Endometrial microvascular endothelial cells (primary cell): ENCODE results near the gene NRF1. TPM values are rescaled to one million over a fixed set of nuclear protein-coding genes. Genes with fewer than 3 reads are reported as not detected.
"Not testable (repeated sequence)": the region's sequence is repeated elsewhere in the genome, so short reads cannot be mapped to it uniquely, and the experiment has no call there.

ENCODE experiments used
- in situ Hi-C: cut with HindIII; loops from 2 replicates; pipeline ENCODE4 v1.10.0; 2017; ENCODE audit warnings: low sequenced_read_pairs, low pct_unique_long_range_greater_than_20kb; ENCODE audit errors: inconsistent ontology term
- total RNA-seq: library from RNA; depleted of rRNA; stranded (reverse); fragments of >200 nt; gene quantifications from one replicate; pipeline ENCODE4 v1.2.3, GENCODE V29; 2015; ENCODE audit errors: inconsistent ontology term

Gene NRF1
- total RNA-seq, 1 donor from 2014 or later, result 8.4 TPM

DNA sequence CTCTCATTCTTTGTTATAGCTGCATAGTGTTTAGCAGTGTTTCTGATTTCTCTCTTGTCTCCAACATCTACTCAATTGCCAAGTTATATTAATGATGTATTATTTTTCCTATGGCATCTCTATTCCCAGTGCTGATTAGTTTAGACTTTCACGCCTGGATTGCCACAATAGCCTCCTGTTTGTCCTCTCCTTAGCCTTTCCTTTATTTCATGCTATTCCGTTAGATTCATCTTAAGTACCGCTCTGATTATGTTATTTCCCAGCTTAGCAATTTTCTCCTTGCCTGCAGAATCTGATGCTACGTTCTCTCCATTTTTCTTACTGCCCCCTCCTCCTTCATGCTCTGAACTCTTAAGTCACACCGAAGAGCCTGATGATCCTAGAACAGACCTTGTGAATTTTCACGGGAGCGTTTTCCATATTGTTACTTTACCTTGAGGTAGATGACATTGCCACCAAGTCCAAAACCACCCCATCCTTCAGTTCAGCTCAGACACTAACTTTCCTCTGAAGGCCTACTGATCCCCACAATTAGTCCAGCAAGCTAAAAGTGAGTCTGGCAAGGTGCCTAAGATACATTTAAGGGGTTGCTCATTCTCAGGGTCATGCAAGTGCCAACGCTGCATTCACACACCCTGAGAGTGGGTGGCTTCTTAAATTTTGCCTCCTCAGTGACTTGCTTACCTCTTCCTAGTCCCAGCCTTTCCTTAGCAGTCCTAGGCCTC lies 6.6 kb upstream of the NRF1 start:
- in situ Hi-C loops, result no loop called here

DNA sequence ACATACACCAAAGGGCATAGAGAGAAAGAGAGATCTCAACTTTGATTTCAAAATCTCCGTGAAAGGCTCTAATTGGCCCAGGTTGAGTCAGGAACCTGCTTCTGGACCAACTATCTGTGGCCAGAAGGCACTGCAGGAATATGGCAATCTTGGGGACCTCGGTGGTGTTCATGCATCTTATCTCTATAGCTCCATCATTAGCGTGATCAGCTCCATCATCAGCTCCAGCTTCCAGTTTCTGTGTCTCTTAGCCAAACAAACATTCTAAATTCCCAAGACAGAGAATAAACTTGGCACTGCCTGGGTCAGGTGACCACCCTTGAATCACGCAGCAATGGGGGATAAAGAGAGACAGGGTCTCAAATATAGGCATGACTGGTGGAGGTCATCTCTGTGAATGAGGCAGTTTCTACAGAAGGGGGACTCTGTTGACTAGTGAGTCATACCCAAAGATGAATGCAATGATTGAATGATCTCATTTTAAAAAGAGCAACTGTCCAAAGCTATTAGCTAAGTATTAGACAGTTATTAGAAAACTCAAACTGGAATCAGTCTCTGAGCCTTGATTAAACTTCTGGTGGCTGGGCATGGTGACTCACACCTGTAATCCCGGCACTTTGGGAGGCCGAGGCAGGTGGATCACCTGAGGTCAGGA lies 5.4 kb upstream of the NRF1 start:
- in situ Hi-C loops, result no loop called here

GRCh38 chr7:129606803-129607202 lies 4.7 kb upstream of the NRF1 start:
- in situ Hi-C loops, result no loop called here

DNA sequence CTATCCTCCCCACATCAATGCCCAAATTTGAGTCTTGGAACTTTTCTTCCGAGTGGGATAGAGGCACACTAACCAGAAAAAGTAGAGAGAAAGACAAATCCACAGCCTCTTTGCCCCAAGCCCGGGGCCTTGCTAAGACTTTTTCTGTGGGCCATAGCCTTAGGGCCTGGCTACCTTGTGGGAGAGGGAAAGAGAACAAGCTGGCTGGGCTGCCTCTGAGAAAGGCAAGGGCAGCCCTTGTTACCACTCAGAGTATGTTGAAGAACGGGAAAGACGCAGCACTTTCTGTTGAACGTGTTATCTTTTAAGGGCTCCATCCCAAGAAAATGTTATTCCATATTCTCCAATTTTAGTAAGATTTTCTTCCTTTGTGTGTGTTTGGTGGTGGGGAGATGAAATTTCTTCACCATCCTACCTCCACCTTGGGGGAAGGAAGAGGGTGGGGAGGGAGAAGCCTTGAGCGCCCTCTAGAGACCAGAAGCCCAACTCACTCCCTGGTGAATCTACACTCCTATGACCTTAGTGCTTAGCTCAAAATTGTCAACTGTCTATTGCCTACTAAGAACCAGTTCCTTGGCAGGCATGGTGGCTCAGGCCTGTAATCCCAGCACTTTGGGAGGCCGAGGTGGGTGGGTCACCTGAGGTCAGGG lies 3.9 kb upstream of the NRF1 start:
- in situ Hi-C loops, result no loop called here

DNA sequence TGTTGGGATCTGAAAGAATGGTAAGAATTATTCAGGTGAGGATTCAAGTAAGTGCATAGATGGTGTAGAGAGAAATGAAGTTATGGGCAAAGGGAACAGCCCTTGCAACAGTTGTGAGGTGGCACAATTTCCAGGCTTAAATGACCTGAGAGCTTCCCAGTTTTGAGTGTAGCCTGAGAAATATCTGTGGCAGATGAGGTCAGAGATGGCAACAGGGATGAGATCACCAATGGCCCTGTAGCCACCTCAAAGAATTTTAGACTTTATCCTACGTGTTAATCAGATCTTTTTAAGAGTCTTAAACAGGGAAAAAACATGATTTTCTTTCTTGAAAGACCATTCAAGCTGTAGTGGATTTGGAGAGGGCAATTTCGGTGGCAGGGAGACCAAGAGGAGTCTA lies 1.9 kb upstream of the NRF1 start:
- in situ Hi-C loops, result no loop called here

DNA sequence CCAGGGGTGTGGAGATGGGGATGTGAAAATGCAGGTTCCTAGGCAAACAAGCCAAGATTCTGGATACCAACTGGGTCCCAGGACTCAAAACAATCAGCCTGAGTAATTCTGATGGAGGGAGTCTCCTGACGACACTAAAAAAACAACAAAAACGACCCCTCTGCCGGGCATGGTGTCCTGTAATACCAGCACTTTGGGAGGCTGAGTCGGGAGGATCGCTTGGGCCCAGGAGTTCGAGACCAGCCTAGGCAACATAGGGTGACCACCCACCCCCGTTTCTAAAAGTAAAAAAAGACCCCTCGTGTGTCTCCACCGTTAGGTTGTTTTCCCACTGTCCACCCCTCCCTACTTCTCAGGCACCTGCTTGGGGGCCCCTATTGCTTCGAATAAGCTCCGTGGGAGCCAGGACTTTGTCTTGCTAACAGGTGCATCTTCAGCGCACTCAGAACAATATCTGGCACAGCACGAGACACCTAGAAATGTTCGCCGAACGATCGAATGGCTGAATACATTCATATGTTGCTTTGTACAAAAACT lies 743 bp upstream of the NRF1 start:
- in situ Hi-C loops, result no loop called here

GRCh38 chr7:129612112-129613015 lies 844 bp downstream of the NRF1 start:
- in situ Hi-C loops, result no loop called here

DNA sequence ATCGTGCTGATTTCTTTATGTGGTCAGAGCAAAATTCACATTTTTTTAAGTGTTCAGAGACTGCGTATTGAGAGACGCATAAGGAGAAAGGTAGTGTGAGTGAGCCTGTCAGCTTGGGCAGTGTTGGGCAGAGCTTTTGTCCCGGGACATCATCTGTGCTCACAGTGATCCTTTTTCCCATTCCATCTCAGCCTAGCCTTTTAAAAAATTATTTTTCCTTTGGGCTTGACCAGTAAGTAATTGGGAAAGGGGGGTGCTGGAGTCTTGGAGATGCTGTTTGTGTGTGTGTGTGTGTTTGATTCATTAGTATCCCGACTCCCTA lies 1.5 kb downstream of the NRF1 start:
- in situ Hi-C loops, result no loop called here

- in situ Hi-C loops, result no loop called here
Measured at GRCh38 chr7:129615018-129615417, 3.5 kb downstream of the NRF1 start.

DNA sequence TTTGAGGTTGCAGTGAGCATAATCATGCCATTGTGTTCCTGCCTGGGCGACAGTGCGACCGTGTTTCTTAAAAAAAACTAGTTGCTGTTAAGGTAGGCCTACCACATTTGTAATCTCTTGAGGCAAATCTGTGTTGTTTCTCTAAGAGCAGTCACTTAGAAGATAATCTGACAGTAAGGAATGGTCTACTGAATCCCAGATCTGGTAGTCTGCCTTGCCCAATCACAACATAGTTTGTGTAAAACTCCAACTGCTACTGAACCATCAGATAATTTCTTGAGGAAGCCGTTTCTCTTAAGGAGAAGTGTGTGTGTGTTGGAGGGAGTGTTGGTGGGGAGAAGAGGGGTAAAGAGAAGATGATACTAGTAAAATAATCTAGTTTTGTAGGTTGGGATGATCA lies 5.0 kb downstream of the NRF1 start:
- in situ Hi-C loops, result no loop called here

DNA sequence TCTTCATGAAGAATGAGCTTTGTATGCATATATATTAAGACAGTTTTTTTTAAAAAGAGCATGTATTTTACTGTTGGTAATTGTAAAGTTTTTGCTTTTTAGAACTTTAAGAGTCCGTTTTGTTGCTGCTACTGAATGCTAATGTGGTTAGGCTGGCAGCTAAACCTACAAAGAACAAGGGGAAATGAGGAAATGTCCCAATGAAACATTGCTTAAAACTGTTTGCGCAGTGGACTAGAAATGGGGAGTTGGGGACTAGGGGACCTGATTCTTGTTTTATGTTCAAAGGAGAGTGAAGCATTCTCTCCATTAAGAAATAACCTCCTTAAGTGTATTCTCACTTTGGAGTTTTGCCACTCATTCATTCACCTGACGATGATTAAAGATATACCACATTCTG lies 5.7 kb downstream of the NRF1 start:
- in situ Hi-C loops, result no loop called here

- in situ Hi-C loops, result no loop called here
Measured at GRCh38 chr7:129617652-129618051, 6.1 kb downstream of the NRF1 start.

DNA sequence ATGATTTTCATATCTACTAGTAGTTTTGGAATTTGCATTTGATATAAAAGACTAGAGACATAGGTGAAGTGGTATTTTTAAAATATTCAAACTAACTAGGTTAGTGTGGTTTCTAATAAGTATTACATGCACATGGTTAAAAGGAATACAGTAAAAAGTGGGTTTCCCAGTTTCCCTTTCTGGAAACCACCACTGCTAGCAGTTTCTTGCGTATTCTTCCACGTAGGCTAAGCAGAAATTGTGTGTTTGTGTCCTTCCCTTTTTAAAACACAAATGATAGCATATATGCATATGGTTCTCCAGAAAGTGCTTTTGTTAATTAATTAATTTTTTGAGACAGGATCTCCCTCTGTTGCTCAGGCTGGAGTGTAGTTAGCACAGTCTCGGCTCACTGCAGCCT lies 15.4 kb downstream of the NRF1 start:
- in situ Hi-C loops, result no loop called here

- in situ Hi-C loops, result no loop called here
Measured at GRCh38 chr7:129630341-129630740, 18.8 kb downstream of the NRF1 start.

DNA sequence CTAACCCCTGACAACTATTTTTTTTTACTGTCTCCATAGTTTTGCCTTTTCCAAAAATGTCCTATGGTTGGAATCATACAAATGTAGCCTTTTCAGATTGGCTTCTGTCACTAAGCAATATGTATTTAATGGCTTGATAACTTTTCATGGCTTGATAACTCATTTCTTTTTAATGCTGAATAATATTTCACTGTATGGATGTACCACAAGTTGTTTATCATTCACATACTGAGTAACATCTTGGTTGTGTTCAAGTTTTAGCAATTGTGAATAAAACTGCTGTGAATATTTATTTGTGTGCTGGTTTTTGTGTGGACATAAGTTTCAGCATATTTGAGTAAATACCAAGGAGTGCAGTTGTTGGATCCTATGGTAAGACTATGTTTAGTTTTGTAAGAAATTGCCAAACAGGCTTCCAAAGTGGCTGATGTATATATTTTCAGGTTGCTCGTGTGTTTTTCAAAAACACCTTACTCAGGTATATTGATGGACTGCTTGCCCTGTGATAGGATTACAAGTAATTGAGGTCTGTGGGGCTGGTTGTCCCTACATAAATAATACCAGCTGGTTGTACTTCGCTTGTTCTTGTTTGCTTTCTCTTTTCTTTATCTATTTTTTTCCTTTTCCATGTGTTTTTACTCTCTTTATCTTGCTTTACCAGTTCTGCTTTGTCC lies 23.0 kb downstream of the NRF1 start:
- in situ Hi-C loops, result no loop called here

- in situ Hi-C loops, result no loop called here
Measured at GRCh38 chr7:129635300-129636029, 23.9 kb downstream of the NRF1 start.

DNA sequence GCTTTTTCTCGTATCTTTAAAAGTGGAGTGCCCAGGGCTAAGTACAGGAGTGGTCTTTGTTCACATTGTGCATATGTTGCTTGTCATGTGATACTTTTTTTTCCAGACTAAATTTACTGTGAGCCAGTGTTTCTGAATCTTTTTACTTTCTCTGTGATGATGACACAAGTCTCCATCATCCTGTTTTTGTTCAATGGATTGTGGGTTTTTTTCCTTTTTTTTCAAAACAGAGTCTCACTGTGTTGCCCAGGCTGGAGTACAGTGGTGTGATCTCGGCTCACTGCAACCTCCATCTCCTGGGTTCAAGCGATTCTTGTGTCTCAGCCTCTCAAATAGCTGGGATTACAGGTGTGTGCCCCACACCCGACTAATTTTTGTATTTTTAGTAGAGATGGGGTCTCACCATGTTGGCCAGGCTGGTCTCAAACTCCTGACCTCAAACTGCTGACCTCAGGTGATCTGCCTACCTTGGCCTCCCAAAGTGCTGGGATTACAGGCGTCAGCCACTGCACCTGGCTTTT lies 24.6 kb downstream of the NRF1 start:
- in situ Hi-C loops, result not testable (repeated sequence)

DNA sequence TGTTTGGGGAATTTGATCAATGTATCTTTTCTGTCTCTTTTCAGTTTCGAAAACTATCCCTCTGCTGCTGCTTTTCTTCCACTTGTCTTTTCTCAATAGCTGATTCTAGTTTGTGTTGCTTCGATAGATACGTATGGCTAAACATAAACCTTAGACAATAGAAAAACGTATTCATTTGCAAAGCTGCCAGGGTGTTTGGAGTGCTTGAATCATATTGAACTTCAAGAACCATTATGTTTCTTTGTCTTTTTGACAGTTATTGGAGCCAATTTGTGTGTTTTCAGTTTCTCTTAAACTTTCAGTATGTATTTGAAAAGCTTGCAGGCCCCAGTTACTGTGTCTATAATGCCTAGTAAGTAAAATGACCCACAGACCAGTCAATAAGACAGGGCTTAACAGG lies 25.1 kb downstream of the NRF1 start:
- in situ Hi-C loops, result no loop called here
